ENCODE measurements around the gene PRKN. TPM values are rescaled to one million over a fixed set of nuclear protein-coding genes. Genes with fewer than 3 reads are reported as not detected.
"Not testable (repeated sequence)": the region's sequence is repeated elsewhere in the genome, so short reads cannot be mapped to it uniquely, and the experiment has no call there.

The PRKN gene
- total RNA-seq, 3 donors from 2014 or later = 0.05 to 0.13 TPM; not detected in 1

DNA sequence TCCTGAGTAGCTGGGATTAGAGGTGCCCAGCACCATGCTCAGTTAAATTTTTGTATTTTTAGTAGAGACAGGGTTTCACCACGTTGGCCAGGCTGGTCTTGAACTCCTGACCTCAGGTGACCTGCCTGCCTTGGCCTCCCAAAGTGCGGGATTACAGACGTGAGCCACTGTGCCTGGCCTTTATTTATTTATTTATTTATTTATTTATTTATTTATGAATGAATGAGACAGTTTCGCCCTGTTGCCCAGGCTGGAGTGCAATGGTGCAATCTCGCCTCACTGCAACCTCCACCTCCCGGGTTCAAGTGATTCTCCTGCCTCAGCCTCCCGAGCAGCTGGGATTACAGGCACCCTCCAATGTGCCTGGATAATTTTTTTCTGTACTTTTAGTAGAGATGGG, 48.7 kb downstream of the PRKN start:
- H3K4me3 Mint-ChIP-seq; ATAC-seq; H3K27me3 Mint-ChIP-seq (ENCODE audit: low read depth); H3K36me3 Mint-ChIP-seq (ENCODE audit: insufficient read depth); H3K4me1 Mint-ChIP-seq (ENCODE audit: low read depth); DNase-seq: not testable (repeated sequence)
- H3K9me3 Mint-ChIP-seq = peaks cover 10% of the 10 kb centered on the region

DNA sequence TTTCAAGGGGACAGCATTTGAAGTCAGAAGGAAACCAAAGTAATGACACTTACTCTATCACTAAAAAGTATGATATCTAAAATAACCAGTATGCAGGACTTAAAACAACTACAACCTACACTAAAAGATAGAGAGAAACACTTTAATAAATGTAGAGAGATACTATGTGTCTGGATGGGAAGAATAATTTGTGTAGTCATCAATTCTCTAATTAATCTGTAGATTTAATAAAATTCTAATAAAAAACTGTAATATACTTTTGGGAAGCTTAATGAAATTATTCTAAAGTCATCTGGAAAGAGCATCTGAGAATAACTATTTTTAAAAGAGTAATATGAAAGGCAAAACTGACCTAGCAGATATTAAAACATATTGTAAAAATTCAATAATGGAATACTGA, 52.1 kb downstream of the PRKN start:
- no peaks in the 10 kb centered on the region for H3K4me1 Mint-ChIP-seq (ENCODE audit: low read depth)
- ATAC-seq (no peak), DNase-seq (no peak)
- H3K4me3 Mint-ChIP-seq = no peak overlapping the region
- H3K27me3 Mint-ChIP-seq (ENCODE audit: low read depth) = no peaks in the 10 kb centered on the region
- H3K36me3 Mint-ChIP-seq (ENCODE audit: insufficient read depth) = peaks cover 2% of the 10 kb centered on the region
- peaks cover 7% of the 10 kb centered on the region for H3K9me3 Mint-ChIP-seq

DNA sequence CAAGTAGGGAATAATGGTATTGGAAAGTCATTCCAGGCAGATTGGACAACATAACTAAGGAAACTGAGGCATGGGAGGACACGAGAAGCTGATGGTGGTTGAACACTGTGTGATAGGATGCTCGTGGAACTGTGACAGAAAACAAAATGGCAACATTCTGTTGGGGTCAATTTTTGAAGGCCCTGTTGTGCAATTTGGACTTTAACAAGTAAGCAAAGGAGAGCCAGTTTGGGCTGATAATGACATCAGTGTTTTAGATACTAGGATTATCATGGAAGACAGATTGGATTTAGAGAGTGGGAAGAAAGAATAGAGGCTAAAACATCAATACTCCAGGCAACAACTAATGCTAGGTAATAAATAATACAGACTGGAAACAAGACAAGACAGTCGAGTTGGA, 53.1 kb downstream of the PRKN start:
- peaks cover 7% of the 10 kb centered on the region for H3K9me3 Mint-ChIP-seq
- H3K4me1 Mint-ChIP-seq (ENCODE audit: low read depth) = no peaks in the 10 kb centered on the region
- H3K27me3 Mint-ChIP-seq (ENCODE audit: low read depth) = no peaks in the 10 kb centered on the region
- DNase-seq (no peak), ATAC-seq (no peak)
- H3K36me3 Mint-ChIP-seq (ENCODE audit: insufficient read depth) = peaks cover 2% of the 10 kb centered on the region
- no peak overlapping the region for H3K4me3 Mint-ChIP-seq

GRCh38 chr6:162671580-162672165, 55.9 kb downstream of the PRKN start:
- no peak for DNase-seq
- H3K9me3 Mint-ChIP-seq = peaks cover 7% of the 10 kb centered on the region
- ATAC-seq = no peak

GRCh38 chr6:162670345-162670744, 57.2 kb downstream of the PRKN start:
- DNase-seq = no peak
- Mint-ChIP-seq H3K27me3 (ENCODE audit: low read depth) (no peaks in the 10 kb centered on the region), H3K9me3 (peaks cover 14% of the 10 kb centered on the region), H3K4me3 (no peak overlapping the region), H3K4me1 (ENCODE audit: low read depth) (no peaks in the 10 kb centered on the region), H3K36me3 (ENCODE audit: insufficient read depth) (peaks cover 2% of the 10 kb centered on the region)
- no peak for ATAC-seq

More at GRCh38 chr6:162671580-162672165, 55.9 kb downstream of the PRKN start:
- H3K4me3 Mint-ChIP-seq = no peak overlapping the region
- H3K27me3 Mint-ChIP-seq (ENCODE audit: low read depth) = no peaks in the 10 kb centered on the region
- H3K36me3 Mint-ChIP-seq (ENCODE audit: insufficient read depth) = peaks cover 2% of the 10 kb centered on the region
- H3K4me1 Mint-ChIP-seq (ENCODE audit: low read depth) = no peaks in the 10 kb centered on the region

DNA sequence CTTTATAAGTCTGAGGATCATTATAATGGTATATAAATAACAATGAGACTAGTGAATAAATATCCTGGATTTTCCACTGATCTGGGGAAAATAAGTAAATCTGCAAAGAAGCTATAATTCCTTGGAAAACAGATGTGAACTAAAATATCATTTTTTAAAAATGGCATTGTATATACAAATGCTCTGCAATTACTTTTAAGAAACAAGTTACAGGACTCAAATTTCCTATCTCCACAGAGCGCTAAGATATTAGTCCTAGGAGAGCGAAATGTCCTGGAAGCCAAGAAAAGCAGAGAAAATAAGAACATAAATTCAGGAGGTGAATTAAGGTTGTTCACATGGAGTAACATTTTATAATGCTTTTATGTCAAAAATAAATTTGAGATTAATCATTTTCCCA, 61.3 kb downstream of the PRKN start:
- H3K4me1 Mint-ChIP-seq (ENCODE audit: low read depth) = no peaks in the 10 kb centered on the region
- ATAC-seq = no peak
- H3K36me3 Mint-ChIP-seq (ENCODE audit: insufficient read depth) = peaks cover 6% of the 10 kb centered on the region
- H3K27me3 Mint-ChIP-seq (ENCODE audit: low read depth) = no peaks in the 10 kb centered on the region
- H3K4me3 Mint-ChIP-seq = no peak overlapping the region
- no peak for DNase-seq
- H3K9me3 Mint-ChIP-seq = peaks cover 20% of the 10 kb centered on the region

DNA sequence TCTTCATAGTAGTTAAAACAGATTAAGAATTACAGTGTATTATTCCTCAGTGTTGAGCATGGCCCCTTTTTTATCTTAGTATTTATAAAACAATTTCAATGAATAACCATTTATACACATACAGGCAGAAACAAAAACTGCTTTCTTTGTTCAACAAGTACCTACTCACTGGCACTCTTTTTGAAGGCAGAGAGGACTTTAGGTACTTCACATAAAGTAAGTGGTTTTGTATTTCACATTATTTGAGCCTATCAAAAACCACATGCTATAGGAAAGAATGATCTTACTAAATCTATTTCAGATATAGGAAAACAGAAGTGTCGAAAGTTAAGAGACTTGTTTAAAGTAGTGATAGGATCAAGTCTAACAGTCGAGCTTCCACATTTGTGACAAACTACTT, 73.8 kb downstream of the PRKN start:
- no peaks in the 10 kb centered on the region for H3K27me3 Mint-ChIP-seq (ENCODE audit: low read depth)
- ATAC-seq (no peak), DNase-seq (no peak)
- no peaks in the 10 kb centered on the region for H3K4me1 Mint-ChIP-seq (ENCODE audit: low read depth)
- H3K4me3 Mint-ChIP-seq = no peak overlapping the region
- H3K9me3 Mint-ChIP-seq = no peaks in the 10 kb centered on the region
- H3K36me3 Mint-ChIP-seq (ENCODE audit: insufficient read depth) = no peaks in the 10 kb centered on the region

DNA sequence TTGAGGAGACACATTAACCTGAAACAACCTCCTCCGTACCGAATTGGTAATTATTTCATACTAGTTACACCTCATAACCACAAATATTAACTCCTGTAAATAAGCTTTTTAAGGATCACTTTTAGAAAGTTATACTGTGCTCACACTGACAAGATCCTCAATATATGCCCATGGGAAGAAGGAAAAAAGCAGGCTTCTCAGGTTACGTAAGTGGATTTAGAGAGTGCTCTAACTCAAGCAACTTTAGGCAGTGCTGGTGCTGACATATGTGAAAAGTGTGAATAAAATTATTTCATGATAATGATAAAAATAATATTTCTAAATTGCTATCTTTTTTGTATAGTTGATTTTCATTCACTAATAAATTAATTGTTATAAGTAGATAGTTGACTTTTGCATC, 76.1 kb downstream of the PRKN start:
- DNase-seq = no peak
- H3K36me3 Mint-ChIP-seq (ENCODE audit: insufficient read depth) = no peaks in the 10 kb centered on the region
- no peaks in the 10 kb centered on the region for H3K9me3 Mint-ChIP-seq
- no peak for ATAC-seq
- no peak overlapping the region for H3K4me3 Mint-ChIP-seq
- no peaks in the 10 kb centered on the region for H3K27me3 Mint-ChIP-seq (ENCODE audit: low read depth)
- no peaks in the 10 kb centered on the region for H3K4me1 Mint-ChIP-seq (ENCODE audit: low read depth)

- Mint-ChIP-seq H3K36me3 (ENCODE audit: insufficient read depth) (no peaks in the 10 kb centered on the region), H3K4me1 (ENCODE audit: low read depth) (no peaks in the 10 kb centered on the region), H3K4me3 (no peak overlapping the region), H3K27me3 (ENCODE audit: low read depth) (no peaks in the 10 kb centered on the region), H3K9me3 (no peaks in the 10 kb centered on the region)
- DNase-seq = no peak
- ATAC-seq = no peak
These were observed 78.3 kb downstream of the PRKN start for GRCh38 chr6:162649271-162649670.

DNA sequence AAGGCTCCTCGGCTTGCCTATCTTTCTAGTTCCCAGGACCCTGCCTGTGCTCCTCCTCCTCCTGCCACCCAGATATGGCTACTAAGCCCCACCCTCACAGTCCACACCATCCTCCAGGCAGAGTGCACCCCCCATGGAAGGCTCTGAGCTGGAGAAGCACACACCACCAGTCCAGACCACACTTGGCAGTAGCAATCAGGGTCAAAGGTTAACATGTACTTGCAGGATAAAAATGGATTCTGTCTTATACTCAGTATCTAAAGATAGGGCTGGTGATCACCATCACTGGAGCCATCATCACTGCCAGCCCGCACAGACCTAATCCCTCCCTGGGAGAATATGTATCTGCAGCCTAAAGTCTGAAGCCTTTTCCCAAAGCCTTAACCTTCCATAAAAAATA, 83.4 kb downstream of the PRKN start:
- DNase-seq (no peak), ATAC-seq (no peak)
- H3K4me1 Mint-ChIP-seq (ENCODE audit: low read depth) = no peaks in the 10 kb centered on the region
- H3K9me3 Mint-ChIP-seq = no peaks in the 10 kb centered on the region
- no peaks in the 10 kb centered on the region for H3K27me3 Mint-ChIP-seq (ENCODE audit: low read depth)
- no peaks in the 10 kb centered on the region for H3K36me3 Mint-ChIP-seq (ENCODE audit: insufficient read depth)
- H3K4me3 Mint-ChIP-seq = no peak overlapping the region

DNA sequence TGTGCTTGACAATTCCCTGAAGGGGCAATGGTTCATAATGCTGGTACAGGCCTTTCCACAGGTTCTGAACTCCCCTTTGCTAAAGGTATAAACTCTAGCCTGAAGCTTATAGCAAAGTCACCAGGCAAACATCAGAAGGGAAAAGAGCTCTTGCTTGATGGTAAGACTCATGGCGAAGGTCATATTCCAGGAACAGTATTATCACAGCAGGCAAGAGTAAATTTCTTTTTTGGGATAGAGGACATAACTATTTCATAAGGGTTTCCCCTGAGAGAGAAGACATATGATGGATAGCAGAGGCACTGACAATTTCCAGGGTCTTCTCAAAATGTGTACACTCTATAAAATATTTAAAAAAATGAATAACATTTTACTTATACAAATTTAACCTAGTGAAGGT, 86.8 kb downstream of the PRKN start:
- no peaks in the 10 kb centered on the region for H3K9me3 Mint-ChIP-seq
- ATAC-seq (no peak), DNase-seq (no peak)
- H3K4me3 Mint-ChIP-seq = no peak overlapping the region
- H3K27me3 Mint-ChIP-seq (ENCODE audit: low read depth) = no peaks in the 10 kb centered on the region
- no peaks in the 10 kb centered on the region for H3K4me1 Mint-ChIP-seq (ENCODE audit: low read depth)
- H3K36me3 Mint-ChIP-seq (ENCODE audit: insufficient read depth) = peaks cover 3% of the 10 kb centered on the region

DNA sequence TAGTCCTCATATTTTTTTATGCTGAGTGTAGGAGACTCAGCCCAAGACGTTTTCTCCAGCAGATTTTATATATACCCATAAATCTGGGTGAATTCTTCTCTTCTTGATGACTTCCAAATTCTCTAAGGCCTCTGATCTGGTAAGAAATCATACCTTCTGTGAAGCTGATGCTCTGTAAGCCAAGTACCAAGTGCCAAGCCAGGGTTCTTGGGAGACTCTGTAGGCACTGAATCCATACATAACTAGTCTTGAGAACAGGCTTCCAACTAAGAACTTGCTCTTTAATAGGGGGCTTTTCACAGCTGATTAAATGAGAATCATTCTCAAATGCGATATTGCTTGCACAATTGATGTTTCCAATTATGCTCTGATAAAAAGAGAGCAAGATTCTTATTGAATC, 87.6 kb downstream of the PRKN start:
- Mint-ChIP-seq H3K9me3 (no peaks in the 10 kb centered on the region), H3K27me3 (ENCODE audit: low read depth) (no peaks in the 10 kb centered on the region), H3K36me3 (ENCODE audit: insufficient read depth) (peaks cover 3% of the 10 kb centered on the region), H3K4me1 (ENCODE audit: low read depth) (no peaks in the 10 kb centered on the region), H3K4me3 (no peak overlapping the region)
- ATAC-seq = no peak
- DNase-seq = no peak

DNA sequence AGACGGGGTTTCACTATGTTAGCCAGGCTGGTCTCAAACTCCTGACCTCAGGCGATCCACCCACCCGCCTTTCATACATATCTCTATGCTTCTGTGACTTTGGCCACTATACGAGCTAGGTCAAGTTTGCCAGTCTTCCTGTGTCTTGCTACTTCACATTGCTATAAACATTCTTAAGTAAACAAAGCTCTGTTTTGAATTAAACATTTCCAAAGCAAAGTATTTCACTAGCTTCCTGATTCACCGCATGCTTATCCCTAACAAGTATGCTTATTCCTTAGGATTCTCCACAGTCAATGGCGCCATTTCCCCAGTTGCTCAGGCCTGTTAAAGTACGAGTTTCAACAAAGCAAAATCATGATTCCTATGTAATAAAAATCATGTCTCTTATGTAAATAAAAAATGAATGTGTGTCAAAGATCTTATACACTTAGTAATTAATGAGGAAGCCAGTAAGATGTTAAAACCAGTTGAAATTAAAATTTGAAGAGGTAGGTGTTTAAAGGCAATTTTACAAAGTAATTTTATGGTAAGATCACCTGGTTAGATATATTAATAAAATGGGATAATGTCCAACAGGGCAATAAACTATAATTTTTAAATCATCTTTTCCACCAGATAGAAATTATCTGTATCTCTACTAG, 88.5 kb downstream of the PRKN start:
- H3K27me3 Mint-ChIP-seq (ENCODE audit: low read depth) = no peaks in the 10 kb centered on the region
- no peak overlapping the region for H3K4me3 Mint-ChIP-seq
- no peaks in the 10 kb centered on the region for H3K4me1 Mint-ChIP-seq (ENCODE audit: low read depth)
- ATAC-seq (no peak), DNase-seq (no peak)
- H3K9me3 Mint-ChIP-seq = no peaks in the 10 kb centered on the region
- H3K36me3 Mint-ChIP-seq (ENCODE audit: insufficient read depth) = peaks cover 3% of the 10 kb centered on the region

DNA sequence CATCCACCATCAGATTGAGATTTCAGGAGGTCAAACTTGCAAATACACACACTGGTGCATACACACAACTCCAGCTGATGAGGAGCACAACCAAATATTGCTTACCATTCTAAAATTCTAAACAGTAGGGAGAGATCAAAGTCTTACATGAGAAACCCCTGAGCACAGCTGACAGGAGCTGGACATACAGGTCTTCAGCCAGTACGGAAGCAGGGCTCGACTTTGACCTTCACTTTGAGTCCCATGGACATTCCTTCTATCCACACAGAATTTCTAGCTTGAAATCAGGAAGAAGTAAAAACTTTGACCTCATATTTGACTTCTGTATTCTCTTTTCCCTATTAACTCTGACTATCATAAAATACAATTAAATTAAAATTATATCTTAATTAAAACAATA, 90.2 kb downstream of the PRKN start:
- DNase-seq = no peak
- no peaks in the 10 kb centered on the region for H3K9me3 Mint-ChIP-seq
- H3K36me3 Mint-ChIP-seq (ENCODE audit: insufficient read depth) = peaks cover 3% of the 10 kb centered on the region
- no peak overlapping the region for H3K4me3 Mint-ChIP-seq
- H3K4me1 Mint-ChIP-seq (ENCODE audit: low read depth) = no peaks in the 10 kb centered on the region
- ATAC-seq = no peak
- no peaks in the 10 kb centered on the region for H3K27me3 Mint-ChIP-seq (ENCODE audit: low read depth)

DNA sequence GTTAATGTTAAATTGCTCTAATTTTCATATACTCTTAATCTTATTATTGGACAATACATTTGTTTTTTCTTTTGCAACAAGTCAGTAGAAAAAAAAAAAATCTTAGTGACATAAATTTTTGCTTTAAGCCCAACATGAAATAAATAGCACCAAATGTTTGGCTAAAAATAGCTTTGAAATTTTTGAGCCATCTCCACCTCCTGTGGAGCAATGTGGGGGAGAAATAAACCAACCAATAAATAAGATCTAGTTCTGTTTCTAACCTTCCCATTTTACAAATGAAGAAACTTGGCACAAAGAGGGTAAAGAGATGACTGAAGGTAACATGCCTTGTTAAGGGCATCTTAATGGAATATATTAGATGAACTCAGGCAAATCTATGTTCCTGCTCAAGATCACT, 91.4 kb downstream of the PRKN start:
- ATAC-seq = no peak
- Mint-ChIP-seq H3K27me3 (ENCODE audit: low read depth) (no peaks in the 10 kb centered on the region), H3K4me1 (ENCODE audit: low read depth) (no peaks in the 10 kb centered on the region), H3K36me3 (ENCODE audit: insufficient read depth) (peaks cover 3% of the 10 kb centered on the region), H3K9me3 (peaks cover 5% of the 10 kb centered on the region), H3K4me3 (no peak overlapping the region)
- DNase-seq = no peak

Data from activated T-cell treated with anti-CD3 and anti-CD28 coated beads, Interleukin-2, amount 50 U/mL, for 4 hours (primary cell).